Endothelial cell of umbilical vein (primary cell): ENCODE data around the gene USE1. TPM values are rescaled to one million over a fixed set of nuclear protein-coding genes. Genes with fewer than 3 reads are reported as not detected.

Experiments used
- BruUV-seq: library from RNA; stranded (reverse); fragments of 400-500 nt; replicated peaks from 2 replicates; lab custom pipeline; 2021; lab: Mats Ljungman, UMichigan
- CTCF ChIA-PET: fragments of 300-600, 350-600 bp; sonication (Branson Sonifier 250); formaldehyde crosslinking; loops from one replicate; lab custom pipeline; 2021; ENCODE audit warnings: antibody characterized with exemption, inconsistent platforms; lab: Charles Lee
- POLR2A ChIA-PET: fragments of 300-600, 350-600 bp; sonication (Branson Sonifier 250); formaldehyde crosslinking; loops from one replicate; lab custom pipeline; 2021; ENCODE audit warnings: antibody characterized with exemption, inconsistent platforms; lab: Charles Lee
- DNase-seq: peaks from one replicate; pipeline ENCODE4 v3.0.0-alpha.2; 2011; ENCODE audit warnings: low read depth, low spot score
- FAIRE-seq: peaks from 2 replicates; lab custom pipeline; 2011; peaks lifted over from hg19 to GRCh38; lab: Jason Lieb, UNC
- H2AFZ ChIP-seq: 2 replicates; pipeline ENCODE4 v1.6.0; 2012; ENCODE audit warnings: low read depth, low read length, control low read depth, inconsistent platforms
- H3K27ac ChIP-seq: 2 replicates; pipeline ENCODE4 v1.5.1; 2011; ENCODE audit warnings: low read depth, mild to moderate bottlenecking, control low read depth, low read length, moderate library complexity; ENCODE audit not compliant: insufficient read depth
- H3K27me3 ChIP-seq, 2 experiments: 2 replicates each; pipeline versions ENCODE4 v1.6.0 to v1.6.1; 2011; ENCODE audit warnings: low read length in 2 of 2, mixed read lengths in 1 of 2; ENCODE audit not compliant: control insufficient read depth in 2 of 2, insufficient read depth in 2 of 2
- H3K36me3 ChIP-seq, 2 experiments: 2 replicates in 1 of 2; 3 replicates in 1 of 2; pipeline ENCODE4 v1.5.1; 2011; ENCODE audit warnings: low read length in 2 of 2, mild to moderate bottlenecking in 1 of 2, moderate library complexity in 1 of 2; ENCODE audit not compliant: control insufficient read depth in 2 of 2, insufficient read depth in 2 of 2; ENCODE audit errors: extremely low read depth in 1 of 2
- H3K4me1 ChIP-seq: 3 replicates; pipeline ENCODE4 v1.5.1; 2011; ENCODE audit warnings: mild to moderate bottlenecking, low read length; ENCODE audit not compliant: control insufficient read depth, insufficient read depth; ENCODE audit errors: extremely low read depth
- H3K4me2 ChIP-seq: 2 replicates; pipeline ENCODE4 v1.6.1; 2011; ENCODE audit warnings: low read length, control low read depth, mixed read lengths; ENCODE audit not compliant: insufficient read depth
- H3K4me3 ChIP-seq, 3 experiments: fragments of 200-600 bp in 1 of 3; sonication (generic), shearing (Covaris generic) in 1 of 3; replicated peaks in 1 of 3; 2 replicates each; pipeline ENCODE4 v1.5.1; 2011 to 2016; ENCODE audit warnings: control low read depth in 3 of 3, low read length in 3 of 3, mild to moderate bottlenecking in 2 of 3, inconsistent platforms in 1 of 3, low read depth in 1 of 3, moderate library complexity in 1 of 3; ENCODE audit not compliant: insufficient read depth in 1 of 3
- H3K79me2 ChIP-seq: 2 replicates; pipeline ENCODE4 v1.6.0; 2012; ENCODE audit warnings: low read length, inconsistent platforms; ENCODE audit not compliant: control insufficient read depth, insufficient read depth
- H3K9ac ChIP-seq: replicated peaks from 2 replicates; pipeline ENCODE3; 2011; ENCODE audit warnings: low read length, control low read depth; ENCODE audit not compliant: insufficient read depth; ENCODE audit errors: extremely low read depth
- H3K9me1 ChIP-seq: replicated peaks from 3 replicates; pipeline ENCODE4 v1.6.0; 2011; ENCODE audit warnings: mild to moderate bottlenecking, low read length; ENCODE audit not compliant: control insufficient read depth, insufficient read depth; ENCODE audit errors: extremely low read depth
- H3K9me3 ChIP-seq: replicated peaks from 2 replicates; pipeline ENCODE4 v1.5.1; 2012; ENCODE audit warnings: low read length, inconsistent platforms; ENCODE audit not compliant: control insufficient read depth, insufficient read depth
- H4K20me1 ChIP-seq: replicated peaks from 2 replicates; pipeline ENCODE3; 2011; ENCODE audit warnings: mild to moderate bottlenecking, low read length; ENCODE audit not compliant: control insufficient read depth, insufficient read depth; ENCODE audit errors: extremely low read depth
- EZH2 ChIP-seq: IDR thresholded peaks from 2 replicates; pipeline ENCODE4 v1.6.1; 2012; ENCODE audit warnings: borderline replicate concordance, low read depth, mild to moderate bottlenecking, moderate library complexity, low read length, inconsistent platforms; ENCODE audit not compliant: severe bottlenecking
- FOS ChIP-seq: IDR thresholded peaks from 2 replicates; pipeline ENCODE4 v1.6.1; 2011; ENCODE audit warnings: mild to moderate bottlenecking, low read length, moderate library complexity, borderline replicate concordance; ENCODE audit not compliant: insufficient read depth
- GATA2 ChIP-seq: IDR thresholded peaks from 2 replicates; pipeline ENCODE4 v1.7.0; 2011; ENCODE audit warnings: low read depth, mild to moderate bottlenecking, moderate library complexity, mixed read lengths, low read length; ENCODE audit not compliant: insufficient read length, insufficient read depth
- JUN ChIP-seq: IDR thresholded peaks from 2 replicates; pipeline ENCODE4 v1.6.1; 2011; ENCODE audit warnings: borderline replicate concordance, low read depth; ENCODE audit not compliant: insufficient read length, insufficient read depth
- MYC ChIP-seq: IDR thresholded peaks from one replicate; pipeline ENCODE4 v1.6.1; 2011; ENCODE audit warnings: mild to moderate bottlenecking, low read depth, low read length
- POLR2A ChIP-seq: IDR thresholded peaks from 2 replicates; pipeline ENCODE4 v1.6.1; 2012; ENCODE audit warnings: low read depth, mild to moderate bottlenecking, control low read depth, low read length
- POLR2AphosphoS5 ChIP-seq: IDR thresholded peaks from 2 replicates; pipeline ENCODE4 v1.6.1; 2012; ENCODE audit warnings: low read depth, mild to moderate bottlenecking, control low read depth, low read length, moderate library complexity; ENCODE audit not compliant: insufficient read depth
- dilution Hi-C: fragments of 300-500 bp; cut with MboI; formaldehyde crosslinking; loops from one replicate; pipeline ENCODE4 v1.15.0; 2019; ENCODE audit warnings: low sequenced_read_pairs; ENCODE audit not compliant: extremely low pct_ligation_motif_present
- intact Hi-C: fragments of 100-400 bp; cut with micrococcal nuclease; formaldehyde crosslinking; loops from one replicate; pipeline ENCODE4 v1.10.0; 2022
- polyA plus RNA-seq, 4 experiments: library from polyadenylated mRNA; depleted of rRNA in 3 of 4; stranded (reverse) in 3 of 4; unstranded in 1 of 4; fragments of >200 nt; gene quantifications; 2 replicates each; pipeline versions ENCODE4 v1.2.1 to v1.2.3, GENCODE V29; 2011 to 2012; ENCODE audit warnings: missing spikeins in 1 of 4
- total RNA-seq: library from RNA; stranded (reverse); gene quantifications from 2 replicates; pipeline ENCODE4 v1.2.3, GENCODE V29; 2021
- TF ChIP-seq, protein P1 (sequence below), 2 donors: IDR thresholded peaks; 1 replicate in 1 of 2; 2 replicates in 1 of 2; pipeline ENCODE4 v1.5.1; 2011; ENCODE audit warnings: low read length in 2 of 2, mild to moderate bottlenecking in 2 of 2, moderate library complexity in 2 of 2, control low read depth in 1 of 2, inconsistent platforms in 1 of 2, low read depth in 1 of 2; ENCODE audit not compliant: insufficient read depth in 1 of 2; ENCODE audit errors: extremely low read depth in 1 of 2
- TF ChIP-seq, protein P2 (sequence below): IDR thresholded peaks from 2 replicates; pipeline ENCODE4 v1.6.1; 2011; ENCODE audit not compliant: insufficient read depth, insufficient read length

Gene USE1
- total and polyA plus RNA-seq, 2 donors (not counting 3 experiments of a cell fraction or from before 2014, with no cell fraction given): 21.3 to 27.6 TPM

DNA sequence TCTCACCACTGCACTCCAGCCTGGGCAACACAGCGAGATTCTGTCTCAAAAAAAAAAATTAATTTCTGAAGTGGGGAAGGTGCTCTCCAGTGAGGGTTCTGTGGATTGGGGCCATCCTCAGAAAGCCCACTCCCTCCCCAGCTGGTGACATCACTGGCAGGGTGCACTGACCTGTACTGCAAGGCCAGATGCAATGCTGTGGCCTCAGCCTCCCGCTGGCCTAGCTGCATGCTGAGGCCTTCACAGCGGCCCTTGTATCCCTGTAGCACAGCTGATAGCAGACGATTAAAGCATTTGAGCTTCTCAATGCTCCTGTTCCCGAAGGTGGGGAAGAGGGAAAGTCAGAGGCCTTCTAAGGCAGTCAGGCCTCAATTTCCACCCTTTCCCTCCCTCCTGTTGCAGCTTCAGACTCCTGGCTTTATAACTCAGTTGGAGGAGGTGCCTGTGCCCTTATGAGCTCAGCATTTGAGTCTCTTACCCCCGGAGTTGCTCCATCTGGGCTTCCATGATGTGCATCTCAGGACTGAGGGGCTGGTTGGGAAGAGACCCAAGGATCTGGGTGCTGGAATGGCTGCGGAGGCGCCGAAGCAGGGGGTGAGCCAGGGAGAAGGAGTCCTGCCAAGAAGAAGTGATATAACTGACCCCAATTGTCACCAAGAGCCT lies 44.1 kb downstream of the USE1 start:
- H3K4me1 ChIP-seq: peaks cover 4% of the 10 kb centered on the region
- FAIRE-seq: no peak
- intact Hi-C loops: no loop called here

More for the DNA sequence above, 44.1 kb downstream of the USE1 start:
- no peak overlapping the region for H3K9ac ChIP-seq
- no peak for DNase-seq
- no peaks in the 10 kb centered on the region for H3K27me3 ChIP-seq
- no peaks in the 10 kb centered on the region for H4K20me1 ChIP-seq
- ChIA-PET CTCF (interaction anchor here (1.2 to 3.1 kb wide), 6 partner anchors 9 to 23 kb away, joined by 3 to 28 read pairs (median 6); partner anchors contain the start of gene ANKLE1), POLR2A (no interaction called here)
- no peak overlapping the region for H3K4me3 ChIP-seq
- dilution Hi-C loops: no loop called here
- H3K4me2 ChIP-seq: no peak overlapping the region
- H3K9me1 ChIP-seq: no peaks in the 10 kb centered on the region
- H3K36me3 ChIP-seq: peaks cover 0 to 27% of the 10 kb centered on the region in 2 experiments
- H3K27ac ChIP-seq: no peak overlapping the region
- no peaks in the 10 kb centered on the region for H3K9me3 ChIP-seq
- H2AFZ ChIP-seq: no peak overlapping the region
- TF ChIP-seq JUN: no peak
- TF ChIP-seq EZH2: no peak
- TF ChIP-seq, protein P1, sequence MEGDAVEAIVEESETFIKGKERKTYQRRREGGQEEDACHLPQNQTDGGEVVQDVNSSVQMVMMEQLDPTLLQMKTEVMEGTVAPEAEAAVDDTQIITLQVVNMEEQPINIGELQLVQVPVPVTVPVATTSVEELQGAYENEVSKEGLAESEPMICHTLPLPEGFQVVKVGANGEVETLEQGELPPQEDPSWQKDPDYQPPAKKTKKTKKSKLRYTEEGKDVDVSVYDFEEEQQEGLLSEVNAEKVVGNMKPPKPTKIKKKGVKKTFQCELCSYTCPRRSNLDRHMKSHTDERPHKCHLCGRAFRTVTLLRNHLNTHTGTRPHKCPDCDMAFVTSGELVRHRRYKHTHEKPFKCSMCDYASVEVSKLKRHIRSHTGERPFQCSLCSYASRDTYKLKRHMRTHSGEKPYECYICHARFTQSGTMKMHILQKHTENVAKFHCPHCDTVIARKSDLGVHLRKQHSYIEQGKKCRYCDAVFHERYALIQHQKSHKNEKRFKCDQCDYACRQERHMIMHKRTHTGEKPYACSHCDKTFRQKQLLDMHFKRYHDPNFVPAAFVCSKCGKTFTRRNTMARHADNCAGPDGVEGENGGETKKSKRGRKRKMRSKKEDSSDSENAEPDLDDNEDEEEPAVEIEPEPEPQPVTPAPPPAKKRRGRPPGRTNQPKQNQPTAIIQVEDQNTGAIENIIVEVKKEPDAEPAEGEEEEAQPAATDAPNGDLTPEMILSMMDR (IDR thresholded peaks at IDR 0.05; ENCODE audit: extremely low read depth in 1 of 2, insufficient read depth in 1 of 2, low read depth in 1 of 2, low read length in 2 of 2): no peak
- TF ChIP-seq FOS: no peak
- no peak for TF ChIP-seq POLR2AphosphoS5
- TF ChIP-seq MYC: no peak
- TF ChIP-seq, protein P2, sequence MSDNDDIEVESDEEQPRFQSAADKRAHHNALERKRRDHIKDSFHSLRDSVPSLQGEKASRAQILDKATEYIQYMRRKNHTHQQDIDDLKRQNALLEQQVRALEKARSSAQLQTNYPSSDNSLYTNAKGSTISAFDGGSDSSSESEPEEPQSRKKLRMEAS: no peak
- no peak for TF ChIP-seq GATA2
- no peak for TF ChIP-seq POLR2A
- no TSS peak for BruUV-seq
- H3K79me2 ChIP-seq: no peaks in the 10 kb centered on the region
